Endothelial cell of umbilical vein (primary cell): ENCODE data around the gene SMCO2.

Source experiments
- EZH2 ChIP-seq: IDR thresholded peaks from 2 replicates; pipeline ENCODE4 v1.6.1; 2012; ENCODE audit warnings: borderline replicate concordance, low read depth, mild to moderate bottlenecking, moderate library complexity, low read length, inconsistent platforms; ENCODE audit not compliant: severe bottlenecking
- POLR2A ChIP-seq: IDR thresholded peaks from 2 replicates; pipeline ENCODE4 v1.6.1; 2012; ENCODE audit warnings: low read depth, mild to moderate bottlenecking, control low read depth, low read length
- TF ChIP-seq, protein P1 (sequence below), 2 donors: IDR thresholded peaks; 1 replicate in 1 of 2; 2 replicates in 1 of 2; pipeline ENCODE4 v1.5.1; 2011; ENCODE audit warnings: low read length in 2 of 2, mild to moderate bottlenecking in 2 of 2, moderate library complexity in 2 of 2, control low read depth in 1 of 2, inconsistent platforms in 1 of 2, low read depth in 1 of 2; ENCODE audit not compliant: insufficient read depth in 1 of 2; ENCODE audit errors: extremely low read depth in 1 of 2

DNA sequence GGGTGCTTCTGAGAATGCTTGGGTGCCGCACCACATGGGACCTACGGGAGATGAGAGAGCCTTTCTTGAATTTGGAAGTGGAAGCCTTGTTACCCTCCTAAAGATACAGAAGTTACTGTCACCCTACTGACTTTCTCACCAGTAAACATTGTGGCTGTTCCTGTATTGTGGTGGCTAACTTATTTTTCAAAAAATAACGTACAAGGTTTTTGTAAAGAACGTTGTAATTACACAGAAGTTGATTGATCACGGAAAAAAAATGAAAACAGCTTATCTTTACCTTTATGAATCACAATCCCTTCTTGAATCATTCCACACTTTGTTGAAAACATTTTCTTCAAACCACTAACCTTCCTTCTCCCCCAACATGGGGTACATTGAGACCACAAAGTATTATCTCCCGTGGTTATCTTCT, 55.5 kb downstream of the SMCO2 start:
- TF ChIP-seq, protein P1, sequence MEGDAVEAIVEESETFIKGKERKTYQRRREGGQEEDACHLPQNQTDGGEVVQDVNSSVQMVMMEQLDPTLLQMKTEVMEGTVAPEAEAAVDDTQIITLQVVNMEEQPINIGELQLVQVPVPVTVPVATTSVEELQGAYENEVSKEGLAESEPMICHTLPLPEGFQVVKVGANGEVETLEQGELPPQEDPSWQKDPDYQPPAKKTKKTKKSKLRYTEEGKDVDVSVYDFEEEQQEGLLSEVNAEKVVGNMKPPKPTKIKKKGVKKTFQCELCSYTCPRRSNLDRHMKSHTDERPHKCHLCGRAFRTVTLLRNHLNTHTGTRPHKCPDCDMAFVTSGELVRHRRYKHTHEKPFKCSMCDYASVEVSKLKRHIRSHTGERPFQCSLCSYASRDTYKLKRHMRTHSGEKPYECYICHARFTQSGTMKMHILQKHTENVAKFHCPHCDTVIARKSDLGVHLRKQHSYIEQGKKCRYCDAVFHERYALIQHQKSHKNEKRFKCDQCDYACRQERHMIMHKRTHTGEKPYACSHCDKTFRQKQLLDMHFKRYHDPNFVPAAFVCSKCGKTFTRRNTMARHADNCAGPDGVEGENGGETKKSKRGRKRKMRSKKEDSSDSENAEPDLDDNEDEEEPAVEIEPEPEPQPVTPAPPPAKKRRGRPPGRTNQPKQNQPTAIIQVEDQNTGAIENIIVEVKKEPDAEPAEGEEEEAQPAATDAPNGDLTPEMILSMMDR (IDR thresholded peaks at IDR 0.05; ENCODE audit: extremely low read depth in 1 of 2, insufficient read depth in 1 of 2, low read depth in 1 of 2, low read length in 2 of 2), result no peak
- TF ChIP-seq POLR2A (no peak), EZH2 (no peak)
